ENCODE measurements around the gene P2RY1.

Gene P2RY1

GRCh38 chr3:152834776-152835600 lies at the start of gene P2RY1:
Gene P2RY1 (plus strand): TSS chr3:152835131. CDS start chr3:152835783, 652 bp downstream.
- DNase-seq = no peak

GRCh38 chr3:152786977-152787681 lies 47.8 kb upstream of the P2RY1 start:
- no peak for DNase-seq

GRCh38 chr3:152790651-152791387 lies 44.1 kb upstream of the P2RY1 start:
- no peak for DNase-seq

GRCh38 chr3:152793969-152794368 lies 41.0 kb upstream of the P2RY1 start:
- DNase-seq = no peak

GRCh38 chr3:152797751-152798432 lies 37.0 kb upstream of the P2RY1 start:
- DNase-seq = no peak

GRCh38 chr3:152811974-152812760 lies 22.8 kb upstream of the P2RY1 start:
- no peak for DNase-seq

GRCh38 chr3:152817400-152817799 lies 17.5 kb upstream of the P2RY1 start:
- no peak for DNase-seq

- DNase-seq = no peak
These were observed 16.9 kb upstream of the P2RY1 start for GRCh38 chr3:152818027-152818426.

- DNase-seq = no peak
These were observed 11.8 kb upstream of the P2RY1 start for GRCh38 chr3:152823173-152823572.

- DNase-seq = no peak
These were observed 11.2 kb upstream of the P2RY1 start for GRCh38 chr3:152823781-152824180.

GRCh38 chr3:152825566-152825965 lies 9.4 kb upstream of the P2RY1 start:
- no peak for DNase-seq

- no peak for DNase-seq
These were observed 8.5 kb upstream of the P2RY1 start for GRCh38 chr3:152826476-152826875.

GRCh38 chr3:152827313-152827712 lies 7.6 kb upstream of the P2RY1 start:
- DNase-seq = no peak

- no peak for DNase-seq
These were observed 6.7 kb upstream of the P2RY1 start for GRCh38 chr3:152828075-152828840.

- no peak for DNase-seq
These were observed 4.7 kb upstream of the P2RY1 start for GRCh38 chr3:152830245-152830644.

- DNase-seq = no peak
These were observed 2.9 kb upstream of the P2RY1 start for GRCh38 chr3:152832046-152832445.

- DNase-seq = no peak
These were observed 1.8 kb upstream of the P2RY1 start for GRCh38 chr3:152833089-152833488.

GRCh38 chr3:152834191-152834775 lies 648 bp upstream of the P2RY1 start:
- DNase-seq = no peak

GRCh38 chr3:152835601-152836102 lies 721 bp downstream of the P2RY1 start:
- no peak for DNase-seq

GRCh38 chr3:152836269-152836668 lies 1.3 kb downstream of the P2RY1 start:
- DNase-seq = no peak

GRCh38 chr3:152839511-152839910 lies 4.6 kb downstream of the P2RY1 start:
- DNase-seq = no peak

Data from NCI-H1092 treated with DMSO at 0.1 percent for 48 hours (cell line).